NB4 (cell line): ENCODE measurements around the gene COPE.
"Not testable (repeated sequence)": the region's sequence is repeated elsewhere in the genome, so short reads cannot be mapped to it uniquely, and the experiment has no call there.

ENCODE experiments used
- DNase-seq: peaks from one replicate; pipeline ENCODE4 v3.0.0; 2010; ENCODE audit warnings: low read depth
- H3K4me3 ChIP-seq: one replicate; pipeline ENCODE4 v1.5.1; 2011; ENCODE audit warnings: mild to moderate bottlenecking, low read depth, low read length, moderate library complexity
- CTCF ChIP-seq: IDR thresholded peaks from one replicate; pipeline ENCODE4 v1.5.1; 2012; ENCODE audit warnings: low read depth, low read length
- MAX ChIP-seq: IDR thresholded peaks from 2 replicates; pipeline ENCODE4 v1.6.1; 2011; ENCODE audit warnings: low read depth, low read length
- MYC ChIP-seq: IDR thresholded peaks from 2 replicates; pipeline ENCODE4 v1.6.1; 2011; ENCODE audit warnings: low read depth, low read length
- POLR2A ChIP-seq: IDR thresholded peaks from 2 replicates; pipeline ENCODE4 v1.6.1; 2011; ENCODE audit warnings: mild to moderate bottlenecking; ENCODE audit not compliant: insufficient read length; ENCODE audit errors: extremely low read depth

Gene COPE

GRCh38 chr19:18922228-18922985 is 3.2 kb upstream of the COPE start:
- no peak for DNase-seq
- TF ChIP-seq MAX = no peak
- TF ChIP-seq MYC = no peak
- TF ChIP-seq POLR2A = no peak
- no peak for TF ChIP-seq CTCF
- H3K4me3 ChIP-seq = no peak overlapping the region

GRCh38 chr19:18921593-18921992 is 2.4 kb upstream of the COPE start:
- TF ChIP-seq CTCF = no peak
- no peak for TF ChIP-seq POLR2A
- TF ChIP-seq MYC = no peak
- no peak for TF ChIP-seq MAX
- DNase-seq = no peak
- H3K4me3 ChIP-seq = no peak overlapping the region

- H3K4me3 ChIP-seq = peak overlapping the region; percentile 97
- DNase-seq = no peak
- TF ChIP-seq POLR2A = no peak
Measured at GRCh38 chr19:18920400-18920799, 1.2 kb upstream of the COPE start.

GRCh38 chr19:18919900-18920214 is 670 bp upstream of the COPE start:
- TF ChIP-seq CTCF (no peak), POLR2A (no peak), MYC (no peak), MAX (no peak)
- no peak for DNase-seq
- peak overlapping the region; percentile 97 for H3K4me3 ChIP-seq

GRCh38 chr19:18917593-18917992 is 1.6 kb downstream of the COPE start:
- not testable (repeated sequence) for DNase-seq
- peak overlapping the region; percentile 100 for H3K4me3 ChIP-seq

GRCh38 chr19:18915639-18916038 is 3.5 kb downstream of the COPE start:
- H3K4me3 ChIP-seq = no peak overlapping the region
- TF ChIP-seq CTCF = peak; percentile 43
- no peak for TF ChIP-seq MAX
- no peak for TF ChIP-seq POLR2A
- no peak for TF ChIP-seq MYC
- peak; percentile 70 for DNase-seq

GRCh38 chr19:18913466-18913865 is 5.7 kb downstream of the COPE start:
- TF ChIP-seq CTCF = no peak
- TF ChIP-seq MYC = no peak
- no peak for TF ChIP-seq MAX
- DNase-seq = no peak
- no peak overlapping the region for H3K4me3 ChIP-seq
